GM10248 (cell line): Measurements from ENCODE around the gene FOXD1.
A peak's percentile ranks its signal among the peaks of the same experiment; 100 is the strongest.

Experiments
- CTCF ChIA-PET: fragments of 300-600 bp; sonication (Branson Sonifier 250); formaldehyde crosslinking; extraction: SDS; loops from one replicate; lab custom pipeline; 2021; ENCODE audit warnings: antibody characterized with exemption; lab: Yijun Ruan, JAX
- POLR2A ChIA-PET: fragments of 350-650 bp; sonication (Branson Sonifier 250); formaldehyde crosslinking; extraction: SDS; loops from one replicate; lab custom pipeline; 2020; ENCODE audit warnings: antibody characterized with exemption; lab: Yijun Ruan, JAX
- DNase-seq: peaks from one replicate; pipeline ENCODE4 v3.0.0; 2012; ENCODE audit errors: extremely low spot score
- TF ChIP-seq, protein P1 (sequence below): IDR thresholded peaks from 2 replicates; pipeline ENCODE4 v1.5.1; 2012; ENCODE audit warnings: mild to moderate bottlenecking, low read depth; ENCODE audit errors: extremely low read depth, missing control alignments, control extremely low read depth

Gene FOXD1

DNA sequence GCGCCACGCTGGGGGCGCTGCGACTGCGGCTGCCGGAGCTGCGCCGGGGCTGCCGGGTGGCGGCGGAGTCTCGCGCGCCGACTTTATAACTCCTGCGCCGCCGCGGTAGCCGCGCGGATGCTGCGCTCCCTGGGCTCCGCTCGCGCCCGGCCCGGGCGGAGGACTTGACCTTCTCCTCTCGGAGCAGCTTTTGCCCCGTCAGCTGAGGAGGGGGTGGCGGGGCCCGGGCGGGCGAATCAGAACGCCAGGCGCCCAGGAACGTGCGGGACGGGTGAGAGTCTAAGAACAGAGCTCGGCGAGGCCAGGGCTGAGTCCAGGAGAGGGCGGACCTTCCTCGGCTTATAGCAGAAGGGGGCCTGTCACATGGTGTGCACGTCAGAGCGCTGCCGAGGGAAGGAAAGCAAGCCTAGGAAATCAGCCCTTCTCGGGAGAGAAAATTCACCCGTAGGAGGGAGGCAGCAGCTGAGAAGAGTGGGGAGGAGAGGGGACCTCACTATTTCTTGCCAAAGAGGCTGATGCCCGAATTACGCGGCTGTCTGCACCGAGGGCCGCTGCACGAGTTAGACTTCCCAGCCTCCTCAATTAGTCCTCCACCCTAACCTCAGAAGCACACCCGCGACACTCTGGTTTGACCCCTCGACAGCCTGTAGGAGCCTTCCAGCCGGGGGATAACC lies at the start of gene FOXD1:
TSS of gene FOXD1 (minus strand) at position 315 of the 674 bp plus-strand sequence. CDS start 415 bp downstream, outside the sequence.
- POLR2A ChIA-PET = interaction anchor here (0.9 kb wide), 1 partner anchor 493 kb away, joined by 3 read pairs; the partner anchor contains the start of gene FCHO2
- DNase-seq = peak; percentile 41
- TF ChIP-seq, protein P1, sequence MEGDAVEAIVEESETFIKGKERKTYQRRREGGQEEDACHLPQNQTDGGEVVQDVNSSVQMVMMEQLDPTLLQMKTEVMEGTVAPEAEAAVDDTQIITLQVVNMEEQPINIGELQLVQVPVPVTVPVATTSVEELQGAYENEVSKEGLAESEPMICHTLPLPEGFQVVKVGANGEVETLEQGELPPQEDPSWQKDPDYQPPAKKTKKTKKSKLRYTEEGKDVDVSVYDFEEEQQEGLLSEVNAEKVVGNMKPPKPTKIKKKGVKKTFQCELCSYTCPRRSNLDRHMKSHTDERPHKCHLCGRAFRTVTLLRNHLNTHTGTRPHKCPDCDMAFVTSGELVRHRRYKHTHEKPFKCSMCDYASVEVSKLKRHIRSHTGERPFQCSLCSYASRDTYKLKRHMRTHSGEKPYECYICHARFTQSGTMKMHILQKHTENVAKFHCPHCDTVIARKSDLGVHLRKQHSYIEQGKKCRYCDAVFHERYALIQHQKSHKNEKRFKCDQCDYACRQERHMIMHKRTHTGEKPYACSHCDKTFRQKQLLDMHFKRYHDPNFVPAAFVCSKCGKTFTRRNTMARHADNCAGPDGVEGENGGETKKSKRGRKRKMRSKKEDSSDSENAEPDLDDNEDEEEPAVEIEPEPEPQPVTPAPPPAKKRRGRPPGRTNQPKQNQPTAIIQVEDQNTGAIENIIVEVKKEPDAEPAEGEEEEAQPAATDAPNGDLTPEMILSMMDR = no peak
- CTCF ChIA-PET = interaction anchor here (1.0 kb wide), 1 partner anchor 10 kb away, joined by 4 read pairs; no protein-coding TSS in a partner anchor

DNA sequence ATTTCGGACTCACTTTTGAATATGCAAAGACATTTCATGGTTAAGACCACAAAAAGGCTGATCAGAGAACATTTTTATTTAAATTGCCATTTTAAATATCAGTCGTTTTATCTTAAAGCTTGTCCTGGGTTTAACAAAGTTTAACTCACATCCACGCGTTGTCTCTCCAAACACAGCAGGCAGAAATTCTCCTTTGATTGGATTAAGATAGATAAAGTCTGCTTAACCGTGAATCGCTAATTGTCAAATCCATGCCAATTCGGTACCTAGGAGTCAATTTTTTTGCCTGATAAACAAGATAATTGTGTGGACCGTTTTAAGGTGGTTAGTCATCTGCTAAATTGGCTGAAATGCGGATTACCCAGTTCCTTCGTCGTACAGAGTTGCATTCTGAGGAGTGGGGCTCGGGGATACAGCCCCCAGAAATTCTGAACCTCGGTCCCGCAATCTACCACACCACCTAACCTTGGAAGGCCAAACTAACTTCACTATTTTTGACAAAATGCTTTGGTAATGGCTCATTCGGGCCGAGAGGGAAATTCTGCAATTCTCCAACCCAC lies 49.0 kb upstream of the FOXD1 start:
- no peak for DNase-seq
- ChIA-PET CTCF (interaction anchor here (1.5 kb wide), 1 partner anchor 70 kb away, joined by 4 read pairs; no protein-coding TSS in a partner anchor), POLR2A (no interaction called here)
- TF ChIP-seq, protein P1 = no peak

DNA sequence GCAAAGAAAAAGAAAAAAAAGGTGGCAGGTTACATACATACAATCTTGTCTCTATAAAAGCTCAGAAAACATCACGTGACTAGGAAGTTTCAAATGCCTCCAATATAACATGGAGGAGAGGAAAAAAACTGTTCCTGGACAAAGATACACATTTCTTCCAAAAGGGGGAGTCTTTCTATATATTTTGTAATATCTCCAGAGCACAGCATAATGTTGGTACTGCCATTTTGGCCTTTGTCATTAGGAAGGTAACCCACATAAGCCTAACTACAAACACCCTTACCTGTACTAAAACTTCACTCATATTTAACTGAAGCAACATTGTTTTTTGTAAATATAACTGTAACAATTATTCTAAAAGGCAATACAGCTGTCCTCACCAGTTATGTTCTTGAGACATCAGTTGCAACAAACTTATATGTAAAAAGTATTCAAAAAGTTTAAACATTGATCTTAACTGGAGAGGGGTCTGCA lies 48.4 kb upstream of the FOXD1 start:
- no peak for DNase-seq
- POLR2A ChIA-PET = no interaction called here
- CTCF ChIA-PET = interaction anchor here (0.9 kb wide), 1 partner anchor 68 kb away, joined by 4 read pairs; no protein-coding TSS in a partner anchor
- TF ChIP-seq, protein P1 = no peak

DNA sequence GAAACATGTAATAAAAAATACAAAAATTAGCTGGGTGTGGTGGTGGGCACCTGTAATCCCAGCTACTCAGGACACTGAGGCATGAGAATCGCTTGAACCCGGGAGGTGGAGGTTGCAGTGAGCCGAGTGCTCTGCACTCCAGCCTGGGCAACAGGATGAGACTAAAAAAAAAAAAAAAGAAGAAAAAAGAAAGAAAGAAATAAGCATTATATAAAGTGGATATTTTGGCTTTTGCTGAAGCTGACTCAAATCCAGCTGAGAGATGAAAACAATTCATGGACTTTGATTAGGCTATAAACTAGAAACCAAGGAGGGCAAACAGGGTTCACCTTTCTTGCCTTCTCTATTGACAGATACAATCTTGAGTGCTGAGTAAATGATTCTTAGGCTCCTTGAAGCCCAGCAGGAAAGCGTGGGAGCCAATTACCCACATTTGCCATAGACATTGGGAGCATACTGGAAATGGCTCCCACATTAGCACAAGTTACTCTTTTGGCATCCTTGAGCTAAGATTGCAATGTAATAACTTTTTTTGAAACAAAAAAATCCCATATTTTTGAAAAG lies 47.3 kb upstream of the FOXD1 start:
- ChIA-PET POLR2A (no interaction called here), CTCF (interaction anchor here (1.5 kb wide), 1 partner anchor 10 kb away, joined by 3 read pairs; no protein-coding TSS in a partner anchor)
- TF ChIP-seq, protein P1 = no peak
- no peak for DNase-seq

DNA sequence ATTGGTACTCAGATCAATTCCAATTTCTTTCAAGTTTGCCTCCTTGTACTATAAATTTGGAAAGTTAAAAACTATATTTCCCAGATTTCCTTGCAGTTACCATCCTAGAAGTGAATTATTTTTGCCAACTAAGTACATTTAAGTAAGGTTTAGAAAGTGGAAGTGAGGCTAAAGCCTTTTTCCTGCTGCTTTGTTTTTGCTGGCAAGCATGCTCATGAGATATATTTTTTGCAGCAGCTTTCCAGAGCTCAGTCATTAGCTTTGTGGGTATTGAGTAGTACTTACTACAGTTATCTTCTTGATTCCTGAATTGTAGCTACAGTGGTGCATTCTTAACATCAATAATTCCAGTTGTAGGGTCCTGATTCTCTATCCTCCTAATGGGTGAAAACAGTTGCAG lies 46.1 kb upstream of the FOXD1 start:
- ChIA-PET CTCF (interaction anchor here (1.0 to 1.5 kb wide), 2 partner anchors 9 to 19 kb away, joined by 3 read pairs; no protein-coding TSS in a partner anchor), POLR2A (no interaction called here)
- TF ChIP-seq, protein P1 = no peak
- no peak for DNase-seq

DNA sequence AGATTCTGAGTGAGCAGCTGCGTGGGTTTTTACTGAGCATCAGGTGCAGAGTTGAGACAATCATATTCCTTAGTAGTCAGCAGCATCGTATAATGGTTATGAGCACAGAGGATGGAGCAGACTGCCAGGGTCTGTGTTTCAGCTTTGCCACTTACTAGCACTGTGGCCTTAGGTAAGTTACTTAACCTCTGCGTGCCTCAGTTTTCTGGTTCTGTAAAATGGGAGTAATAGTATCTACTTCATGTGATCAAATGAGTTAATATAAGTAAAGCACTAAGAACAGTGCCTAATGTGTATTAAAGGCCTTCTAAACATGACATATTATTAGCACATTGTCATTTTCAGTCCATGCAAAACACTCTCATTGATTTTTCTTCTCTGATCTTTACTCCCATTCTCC lies 44.8 kb upstream of the FOXD1 start:
- POLR2A ChIA-PET = no interaction called here
- CTCF ChIA-PET = no interaction called here

More for the DNA sequence above, 44.8 kb upstream of the FOXD1 start:
- TF ChIP-seq, protein P1 = no peak
- DNase-seq = no peak
